ENCODE results near the gene ZMYND11.

ZMYND11 gene

DNA sequence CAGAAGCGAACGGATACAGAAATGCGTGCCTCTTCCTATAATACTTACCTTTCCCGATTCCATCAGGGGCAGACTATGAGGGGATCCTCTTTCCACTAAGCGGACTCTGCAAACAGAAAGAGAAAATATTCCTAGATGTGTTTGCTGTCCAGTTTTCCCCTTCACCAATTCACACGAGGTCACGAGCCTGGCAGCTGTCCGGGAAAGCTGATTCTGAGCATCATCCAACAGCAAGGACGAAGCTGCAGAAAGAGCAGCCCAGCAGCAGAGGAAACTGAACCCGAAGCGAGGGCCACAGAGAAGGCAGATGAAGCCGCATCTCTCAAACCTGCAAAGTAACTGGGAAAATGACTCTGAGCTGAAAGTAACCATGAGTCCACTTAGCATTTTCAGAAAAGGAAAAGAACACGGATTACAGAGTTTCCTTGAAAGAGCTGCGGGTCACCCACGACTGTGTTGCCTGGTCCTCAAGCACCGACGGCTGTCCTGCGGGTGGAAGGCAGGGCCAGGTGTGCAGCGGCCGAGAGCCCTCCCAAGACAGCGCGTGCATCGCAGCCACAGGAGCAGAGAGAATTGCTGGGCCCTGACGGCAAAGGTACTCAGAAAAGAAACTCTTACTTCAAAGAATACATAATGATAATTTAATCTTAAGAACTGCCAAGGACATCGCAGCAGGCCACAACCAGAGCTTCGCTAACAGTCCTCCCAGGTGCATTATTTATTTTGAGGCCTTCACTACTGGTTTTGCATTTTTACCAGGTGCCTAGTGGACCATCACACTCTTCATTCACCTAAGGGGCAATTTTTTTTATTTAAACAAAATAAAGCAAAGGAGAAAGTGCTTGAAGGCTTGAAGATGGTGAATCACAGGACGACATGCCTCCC, 153.3 kb downstream of the ZMYND11 start:
- Histone ChIP-seq H3K4me3 (ENCODE audit: low read depth, low read length, poor library complexity, severe bottlenecking) (no peak overlapping the region), H3K9ac (ENCODE audit: low read length) (0 out of 2 replicates have a peak overlapping the region, but pooled peaks have one; percentile 16), H3K27me3 (ENCODE audit: insufficient read depth, low read length) (no peaks in the 10 kb centered on the region), H3F3A (ENCODE audit: insufficient read depth, low read length) (no peaks in the 10 kb centered on the region), H3K9me2 (ENCODE audit: low read depth, low read length) (no peaks in the 10 kb centered on the region), H2AFZ (ENCODE audit: low read length) (no peak overlapping the region), H3K9me3 (ENCODE audit: low read length) (no peaks in the 10 kb centered on the region), H3K4me1 (ENCODE audit: insufficient read depth, low read length, severe bottlenecking) (peaks cover 70% of the 10 kb centered on the region), H4K20me1 (ENCODE audit: insufficient read depth, low read length) (no peaks in the 10 kb centered on the region), H3K27ac (ENCODE audit: low read depth, low read length, poor library complexity, severe bottlenecking) (peak overlapping the region; percentile 89), H3K79me2 (ENCODE audit: insufficient read depth, low read length) (no peaks in the 10 kb centered on the region), H3K36me3 (ENCODE audit: insufficient read depth, low read length) (peaks cover 89% of the 10 kb centered on the region), H3K4me2 (ENCODE audit: low read length) (peak overlapping the region; percentile 2; the same call in 1 of the 2 replicates)
- TF ChIP-seq EZH2 (IDR thresholded peaks at IDR 0.05; ENCODE audit: borderline replicate concordance, low read length): no peak
- TF ChIP-seq, protein P1, sequence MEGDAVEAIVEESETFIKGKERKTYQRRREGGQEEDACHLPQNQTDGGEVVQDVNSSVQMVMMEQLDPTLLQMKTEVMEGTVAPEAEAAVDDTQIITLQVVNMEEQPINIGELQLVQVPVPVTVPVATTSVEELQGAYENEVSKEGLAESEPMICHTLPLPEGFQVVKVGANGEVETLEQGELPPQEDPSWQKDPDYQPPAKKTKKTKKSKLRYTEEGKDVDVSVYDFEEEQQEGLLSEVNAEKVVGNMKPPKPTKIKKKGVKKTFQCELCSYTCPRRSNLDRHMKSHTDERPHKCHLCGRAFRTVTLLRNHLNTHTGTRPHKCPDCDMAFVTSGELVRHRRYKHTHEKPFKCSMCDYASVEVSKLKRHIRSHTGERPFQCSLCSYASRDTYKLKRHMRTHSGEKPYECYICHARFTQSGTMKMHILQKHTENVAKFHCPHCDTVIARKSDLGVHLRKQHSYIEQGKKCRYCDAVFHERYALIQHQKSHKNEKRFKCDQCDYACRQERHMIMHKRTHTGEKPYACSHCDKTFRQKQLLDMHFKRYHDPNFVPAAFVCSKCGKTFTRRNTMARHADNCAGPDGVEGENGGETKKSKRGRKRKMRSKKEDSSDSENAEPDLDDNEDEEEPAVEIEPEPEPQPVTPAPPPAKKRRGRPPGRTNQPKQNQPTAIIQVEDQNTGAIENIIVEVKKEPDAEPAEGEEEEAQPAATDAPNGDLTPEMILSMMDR (IDR thresholded peaks at IDR 0.05; ENCODE audit: low read length): no peak

DNA sequence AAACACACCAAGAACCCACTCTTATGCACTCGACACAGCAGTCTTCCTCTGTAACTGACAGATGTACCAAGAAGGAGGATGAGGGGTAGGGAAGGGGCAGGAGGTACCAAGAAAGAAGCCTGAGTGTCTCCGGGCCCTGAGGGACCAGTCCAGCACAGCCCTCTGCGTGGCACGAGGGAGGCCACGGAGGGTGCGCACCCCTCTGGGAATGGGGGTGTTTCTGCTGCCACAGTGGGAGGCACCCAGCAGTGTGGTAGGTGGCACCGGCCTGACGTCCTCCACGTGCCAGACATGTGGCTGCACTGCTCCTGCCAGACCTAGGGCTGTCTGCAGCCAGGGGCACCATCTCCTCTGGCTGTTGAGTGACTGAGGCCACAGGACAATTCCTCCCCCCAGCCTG, 154.3 kb downstream of the ZMYND11 start:
- Histone ChIP-seq H3K36me3 (ENCODE audit: insufficient read depth, low read length) (peaks cover 84% of the 10 kb centered on the region), H2AFZ (ENCODE audit: low read length) (no peak overlapping the region), H3K9me2 (ENCODE audit: low read depth, low read length) (no peaks in the 10 kb centered on the region), H3K27ac (ENCODE audit: low read depth, low read length, poor library complexity, severe bottlenecking) (peak overlapping the region; percentile 89), H3F3A (ENCODE audit: insufficient read depth, low read length) (no peaks in the 10 kb centered on the region), H3K9me3 (ENCODE audit: low read length) (no peaks in the 10 kb centered on the region), H3K27me3 (ENCODE audit: insufficient read depth, low read length) (no peaks in the 10 kb centered on the region), H3K4me1 (ENCODE audit: insufficient read depth, low read length, severe bottlenecking) (peaks cover 71% of the 10 kb centered on the region), H3K4me3 (ENCODE audit: low read depth, low read length, poor library complexity, severe bottlenecking) (no peak overlapping the region), H3K4me2 (ENCODE audit: low read length) (peak overlapping the region; percentile 2; the same call in 1 of the 2 replicates), H3K79me2 (ENCODE audit: insufficient read depth, low read length) (no peaks in the 10 kb centered on the region), H3K9ac (ENCODE audit: low read length) (peak overlapping the region; percentile 17; the same call in 1 of the 2 replicates), H4K20me1 (ENCODE audit: insufficient read depth, low read length) (no peaks in the 10 kb centered on the region)
- TF ChIP-seq, protein P1 (IDR thresholded peaks at IDR 0.05; ENCODE audit: low read length): no peak
- TF ChIP-seq EZH2 (IDR thresholded peaks at IDR 0.05; ENCODE audit: borderline replicate concordance, low read length): no peak

DNA sequence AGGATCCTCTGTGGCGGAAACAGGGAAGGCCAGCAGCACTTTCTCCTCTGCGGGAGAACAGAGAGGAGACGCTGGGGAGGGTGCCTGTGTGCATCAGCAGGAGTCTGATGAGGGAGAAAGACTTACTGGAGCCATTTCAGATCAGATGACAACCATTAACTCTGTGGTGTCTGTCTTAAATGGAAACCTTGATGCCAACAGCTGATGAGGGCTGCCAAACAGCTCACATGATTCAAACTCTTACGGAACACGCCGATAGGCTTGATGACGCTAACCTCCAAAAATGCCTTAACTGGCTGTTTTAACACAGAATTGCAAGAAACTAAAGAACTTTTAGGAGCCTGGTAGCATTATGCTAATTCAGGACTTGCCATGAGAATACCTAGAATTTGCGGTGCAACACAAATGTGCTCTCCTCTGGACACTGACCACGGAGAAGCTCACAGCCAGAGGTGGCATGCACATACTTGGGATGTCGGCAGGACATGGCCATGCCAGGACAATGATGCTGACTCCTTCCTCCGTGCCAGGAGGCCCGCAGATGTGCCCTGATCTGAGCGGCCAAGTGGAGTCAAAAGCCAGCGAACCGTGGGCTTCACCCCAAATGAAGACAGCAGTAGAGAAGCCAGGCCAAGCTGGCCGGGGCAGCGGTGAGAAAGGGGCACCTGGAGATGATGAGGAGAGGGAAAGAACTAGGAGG, 154.9 kb downstream of the ZMYND11 start:
- no peaks in the 10 kb centered on the region for H3K27me3 ChIP-seq (ENCODE audit: insufficient read depth, low read length)
- no peaks in the 10 kb centered on the region for H3K9me3 ChIP-seq (ENCODE audit: low read length)
- no peak overlapping the region for H3K4me2 ChIP-seq (ENCODE audit: low read length)
- no peaks in the 10 kb centered on the region for H3F3A ChIP-seq (ENCODE audit: insufficient read depth, low read length)
- no peaks in the 10 kb centered on the region for H3K79me2 ChIP-seq (ENCODE audit: insufficient read depth, low read length)
- H3K4me1 ChIP-seq (ENCODE audit: insufficient read depth, low read length, severe bottlenecking): peaks cover 73% of the 10 kb centered on the region
- H3K9ac ChIP-seq (ENCODE audit: low read length): no peak overlapping the region; the same call in 1 of the 2 replicates
- no peaks in the 10 kb centered on the region for H3K9me2 ChIP-seq (ENCODE audit: low read depth, low read length)
- no peaks in the 10 kb centered on the region for H4K20me1 ChIP-seq (ENCODE audit: insufficient read depth, low read length)
- peaks cover 78% of the 10 kb centered on the region for H3K36me3 ChIP-seq (ENCODE audit: insufficient read depth, low read length)
- TF ChIP-seq, protein P1 (IDR thresholded peaks at IDR 0.05; ENCODE audit: low read length): no peak
- H3K4me3 ChIP-seq (ENCODE audit: low read depth, low read length, poor library complexity, severe bottlenecking): no peak overlapping the region
- H3K27ac ChIP-seq (ENCODE audit: low read depth, low read length, poor library complexity, severe bottlenecking): peak overlapping the region; percentile 89
- H2AFZ ChIP-seq (ENCODE audit: low read length): no peak overlapping the region

All from OCI-LY1 (cell line).